GM18909 (cell line): ENCODE measurements around the gene KCNJ10.

Experiments used
- ATAC-seq: cut with Tn5 transposase; IDR thresholded peaks from one replicate; pipeline ENCODE4 v1.9.1; 2021; ENCODE audit warnings: mild to moderate bottlenecking; ENCODE audit not compliant: unreplicated experiment, poor library complexity

KCNJ10 gene

GRCh38 chr1:160004001-160004400, 66.0 kb downstream of the KCNJ10 start:
- ATAC-seq, result no peak

DNA sequence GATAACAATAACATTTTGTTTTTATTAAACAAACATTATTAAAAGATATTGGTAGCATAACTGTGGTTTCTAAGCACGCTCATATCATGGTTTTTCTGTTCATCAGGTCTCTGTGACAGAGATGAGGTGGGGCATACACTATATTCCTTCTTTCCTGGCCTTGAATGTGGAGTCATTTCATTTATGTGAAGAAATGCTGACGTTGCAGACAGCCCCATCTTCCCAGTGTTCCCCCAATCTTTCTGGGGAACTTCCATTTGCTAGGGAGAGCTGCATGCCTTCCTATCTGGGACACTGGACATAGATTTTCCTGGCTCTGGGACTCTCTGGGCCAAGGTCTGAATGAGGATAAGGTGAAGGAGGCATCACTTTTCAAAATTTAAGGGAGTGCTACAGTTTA, 68.5 kb downstream of the KCNJ10 start:
- no peak for ATAC-seq

DNA sequence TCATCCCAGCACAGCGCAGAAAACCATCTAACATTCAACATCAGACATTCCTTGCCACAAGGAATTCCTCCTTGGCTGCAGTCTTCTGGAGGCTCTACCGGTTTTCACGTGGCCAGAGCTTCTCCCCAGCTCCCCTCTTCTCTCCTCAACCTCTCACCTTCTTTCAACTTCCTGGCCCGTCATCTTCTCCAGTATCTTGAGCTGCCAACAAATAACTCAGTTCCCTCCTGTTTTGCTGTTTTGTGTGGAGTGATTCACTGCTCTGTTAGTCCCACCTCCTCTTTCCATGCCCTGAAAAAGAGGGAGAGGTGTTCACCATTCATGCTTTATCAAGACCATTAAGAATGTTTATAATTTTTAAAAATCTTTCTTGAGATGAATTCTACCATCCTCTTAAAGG, 70.8 kb downstream of the KCNJ10 start:
- ATAC-seq, result no peak

DNA sequence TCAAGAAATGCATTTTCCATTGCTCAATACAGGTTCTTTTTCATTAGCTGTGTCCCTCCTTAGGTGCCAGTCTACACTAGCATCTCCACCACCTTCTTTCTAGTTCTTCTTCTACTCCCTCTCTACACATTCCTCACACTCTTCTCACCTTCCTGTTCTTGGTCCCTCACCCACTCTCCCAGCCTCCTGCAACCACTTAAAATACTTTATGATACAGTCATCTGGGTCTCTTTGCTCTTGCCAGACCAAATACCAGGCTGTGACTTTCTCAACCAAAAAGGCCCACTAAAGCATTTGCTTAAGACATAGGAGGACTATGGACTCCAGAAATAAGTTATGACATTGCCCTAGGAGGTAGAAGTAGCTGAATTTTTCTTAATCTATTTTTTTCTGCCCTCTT, 73.3 kb downstream of the KCNJ10 start:
- no peak for ATAC-seq

DNA sequence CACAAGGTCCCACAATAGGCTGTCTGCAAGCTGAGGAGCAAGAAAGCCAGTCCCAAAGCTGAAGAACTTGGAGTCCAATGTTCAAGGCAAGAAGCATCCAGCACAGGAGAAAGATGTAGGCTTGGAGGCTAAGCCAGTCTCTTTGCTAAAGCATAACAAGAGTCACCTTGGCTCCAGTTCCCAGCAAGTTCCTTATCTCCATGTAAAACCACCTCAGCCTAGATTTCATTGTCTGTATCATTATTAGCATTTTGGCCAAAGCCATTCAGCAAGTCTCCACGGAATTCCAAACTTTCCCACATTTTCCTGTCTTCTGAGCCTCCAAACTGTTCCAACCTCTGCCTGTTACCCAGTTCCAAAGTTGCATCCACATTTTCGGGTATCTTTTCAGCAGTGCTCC, 75.1 kb downstream of the KCNJ10 start:
- ATAC-seq, result no peak

- no peak for ATAC-seq
Measured at GRCh38 chr1:159993911-159994310, 76.0 kb downstream of the KCNJ10 start.

GRCh38 chr1:159992161-159992560, 77.8 kb downstream of the KCNJ10 start:
- no peak for ATAC-seq

GRCh38 chr1:159991513-159991912, 78.4 kb downstream of the KCNJ10 start:
- no peak for ATAC-seq

DNA sequence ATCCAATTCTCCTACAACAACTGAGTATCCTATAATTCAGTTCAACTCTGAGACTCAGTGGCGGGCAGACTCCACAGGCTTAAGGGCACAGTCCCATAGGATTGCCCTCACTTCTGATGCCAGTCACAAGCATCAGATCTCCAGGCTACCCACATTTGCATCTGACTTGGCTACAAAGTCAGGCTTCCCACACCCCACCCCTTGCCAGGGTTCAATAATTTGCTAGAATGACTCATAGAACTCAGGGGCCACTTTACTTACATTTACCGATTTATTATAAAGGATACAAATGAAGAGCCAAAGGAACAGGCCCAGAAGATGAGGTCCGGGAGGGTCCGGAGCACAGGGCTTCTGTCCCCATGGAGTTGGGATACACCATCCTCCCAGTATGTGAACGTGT, 80.0 kb downstream of the KCNJ10 start:
- no peak for ATAC-seq

DNA sequence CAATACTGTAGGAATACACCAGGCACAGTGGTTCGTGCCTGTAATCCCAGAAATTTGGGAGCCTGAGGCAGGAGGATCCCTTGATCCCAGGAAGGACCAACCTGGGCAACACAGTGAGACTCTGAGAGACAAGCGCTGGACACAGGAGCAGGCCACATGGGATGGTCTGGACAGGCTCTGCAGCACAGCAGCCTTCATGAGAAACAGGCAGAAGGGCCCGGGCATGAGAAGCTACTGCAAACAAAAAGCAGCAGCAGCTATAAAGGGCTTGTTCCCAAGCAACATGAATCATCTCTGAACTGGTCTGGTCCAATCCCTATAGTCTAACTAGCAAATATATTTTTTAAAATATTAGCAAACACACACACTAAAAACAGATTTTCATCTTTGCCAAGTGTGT, 80.4 kb downstream of the KCNJ10 start:
- ATAC-seq, result no peak

- ATAC-seq, result no peak
Measured at GRCh38 chr1:159988006-159988405, 82.0 kb downstream of the KCNJ10 start.

DNA sequence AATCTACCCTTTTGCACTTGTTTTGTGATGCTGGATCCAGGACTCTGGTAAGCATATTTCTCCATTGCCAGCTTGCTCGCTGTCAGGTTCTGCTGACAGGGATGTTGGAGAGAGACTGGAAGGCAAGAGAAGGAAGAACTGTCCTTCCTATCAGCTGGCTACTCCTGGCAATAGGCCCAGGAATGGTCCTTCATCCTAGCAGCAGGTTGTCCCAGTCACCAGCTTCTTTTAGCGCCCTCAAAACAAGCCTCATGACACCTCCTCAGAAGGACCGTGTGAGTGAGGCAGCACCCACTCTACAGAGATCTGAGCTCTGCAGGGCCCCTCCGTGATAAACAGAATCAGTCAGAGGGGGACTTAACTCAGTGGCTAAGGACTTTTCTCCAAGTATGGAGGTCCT, 82.8 kb downstream of the KCNJ10 start:
- ATAC-seq, result no peak

GRCh38 chr1:159986531-159986930, 83.4 kb downstream of the KCNJ10 start:
- ATAC-seq, result no peak

GRCh38 chr1:159986093-159986492, 83.9 kb downstream of the KCNJ10 start:
- ATAC-seq, result no peak

DNA sequence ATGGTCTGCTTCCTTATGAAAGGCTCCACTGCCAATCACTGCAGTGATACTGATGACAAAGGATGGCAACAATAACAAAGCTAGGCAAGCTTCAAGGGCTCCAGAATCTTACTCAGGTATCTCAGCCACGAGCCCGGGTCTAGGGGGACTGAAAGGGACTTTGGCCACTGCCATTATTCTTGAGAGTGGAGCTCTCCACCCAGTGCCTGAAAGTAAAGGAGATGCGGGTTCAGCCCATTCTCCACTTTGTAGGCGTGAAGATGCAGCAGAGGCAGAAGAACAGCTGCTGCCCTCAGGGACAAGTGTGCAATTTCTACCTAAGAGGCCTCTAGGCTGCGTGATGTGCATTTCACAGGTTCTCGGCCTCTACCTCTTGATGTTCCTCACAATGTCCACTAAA, 84.5 kb downstream of the KCNJ10 start:
- no peak for ATAC-seq

DNA sequence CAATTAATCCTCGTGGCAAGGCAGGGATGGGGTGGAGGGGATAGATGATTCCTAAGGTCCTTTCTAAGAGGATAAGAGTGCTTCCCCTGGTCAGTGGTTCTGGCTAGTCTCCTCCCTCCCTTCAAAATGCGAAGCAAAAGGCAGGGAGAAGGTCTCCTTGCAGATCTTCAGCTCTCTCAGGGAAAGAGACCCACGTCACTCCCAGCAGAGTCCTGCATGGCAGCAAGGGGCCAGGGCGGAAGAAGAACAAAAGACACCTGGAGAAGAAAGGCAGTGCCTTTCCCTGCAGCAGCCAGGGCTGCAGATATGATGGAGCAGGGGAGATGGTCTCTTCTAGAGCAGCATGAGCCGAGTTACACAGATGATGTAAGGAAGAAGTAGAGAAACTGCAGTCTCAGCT, 86.3 kb downstream of the KCNJ10 start:
- ATAC-seq, result no peak

DNA sequence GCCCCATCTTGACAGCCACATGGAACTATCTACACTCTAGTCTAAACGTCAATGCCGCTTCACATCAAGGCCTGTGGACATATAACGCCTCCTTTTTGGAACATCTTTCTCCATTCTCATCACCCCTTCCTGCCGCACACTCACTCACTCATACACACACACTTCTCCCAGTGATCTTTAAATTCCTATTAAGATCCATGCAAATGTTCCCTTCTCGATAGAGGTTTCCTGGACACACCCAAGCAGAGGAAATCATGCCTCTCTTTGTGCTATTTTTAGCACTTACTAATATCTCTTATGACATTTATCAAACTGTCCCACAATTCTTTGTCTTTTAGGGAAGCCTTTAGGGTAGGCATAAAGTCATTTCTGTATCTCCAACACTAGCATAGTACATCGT, 87.7 kb downstream of the KCNJ10 start:
- ATAC-seq, result no peak

DNA sequence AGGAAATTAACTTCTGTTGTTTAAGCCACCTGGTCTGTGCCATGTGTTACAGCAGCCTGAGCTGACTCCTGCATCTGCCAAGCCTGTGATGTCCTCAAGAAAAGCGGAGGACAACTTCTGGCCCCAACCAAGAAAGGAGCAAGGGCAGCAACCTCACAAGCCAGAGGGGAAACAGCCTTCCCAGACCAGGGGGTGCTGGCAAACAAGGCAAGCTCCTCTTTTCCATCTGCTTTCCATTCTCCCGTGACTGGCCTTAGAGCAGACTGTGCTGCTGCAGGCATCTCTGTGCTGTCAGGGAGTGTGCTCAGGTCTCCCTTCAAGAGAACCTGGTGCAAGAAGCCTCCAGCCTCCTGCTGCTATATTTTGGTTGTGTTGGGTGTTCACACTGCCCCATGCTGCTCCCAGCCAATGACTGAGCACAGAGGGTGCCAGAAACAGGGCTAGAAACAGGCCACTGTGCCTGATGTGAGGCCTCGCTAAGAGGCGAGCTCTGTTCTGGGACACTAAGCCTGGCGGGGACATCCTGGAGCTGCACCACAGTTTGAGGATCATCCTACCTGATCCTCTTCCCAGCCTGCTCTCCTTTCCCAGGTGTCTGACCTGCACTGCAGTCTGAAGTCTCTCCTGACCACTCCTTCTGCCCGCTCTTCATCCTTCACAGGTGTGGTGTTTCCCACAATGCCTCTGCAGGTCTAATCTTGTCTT, 88.5 kb downstream of the KCNJ10 start:
- ATAC-seq, result no peak

GRCh38 chr1:159980786-159981185, 89.2 kb downstream of the KCNJ10 start:
- ATAC-seq, result no peak

- ATAC-seq, result no peak
Measured at GRCh38 chr1:159980076-159980475, 89.9 kb downstream of the KCNJ10 start.

DNA sequence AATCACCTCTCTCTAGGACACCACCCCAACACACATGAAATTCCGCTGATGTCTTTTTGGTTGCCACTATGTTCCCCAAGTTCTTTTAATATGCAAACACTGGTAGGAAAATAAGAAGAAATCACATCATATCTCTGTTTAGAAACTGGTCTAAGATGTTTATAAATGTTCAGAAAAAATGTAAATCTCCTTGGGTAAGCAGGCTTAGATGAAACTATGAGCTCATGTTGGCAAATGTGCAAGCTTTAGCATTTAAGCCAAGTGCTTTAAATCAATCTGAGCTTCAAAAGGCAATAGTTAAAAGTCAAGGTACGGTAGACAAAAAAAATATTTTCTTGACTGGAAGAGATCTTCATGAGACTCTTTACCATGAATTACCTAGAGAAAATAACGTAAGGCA, 90.7 kb downstream of the KCNJ10 start:
- no peak for ATAC-seq

GRCh38 chr1:159978107-159978398, 91.9 kb downstream of the KCNJ10 start:
- ATAC-seq, result no peak
